NOMO-1 treated with DMSO at 0.1 percent for 48 hours (cell line): ENCODE data around the gene PLSCR1.
"Not testable (repeated sequence)": the region's sequence is repeated elsewhere in the genome, so short reads cannot be mapped to it uniquely, and the experiment has no call there.

Source experiments
- DNase-seq: peaks from one replicate; lab custom pipeline; 2025; ENCODE audit not compliant: unreplicated experiment; lab: John Stamatoyannopoulos, UW

PLSCR1 gene

GRCh38 chr3:146476094-146476740, 68.2 kb downstream of the PLSCR1 start:
- DNase-seq = no peak

- not testable (repeated sequence) for DNase-seq
Observed at GRCh38 chr3:146474976-146475375, 69.4 kb downstream of the PLSCR1 start.

- DNase-seq = no peak
Observed at GRCh38 chr3:146473726-146474125, 70.7 kb downstream of the PLSCR1 start.

GRCh38 chr3:146472611-146473010, 71.8 kb downstream of the PLSCR1 start:
- DNase-seq = no peak

GRCh38 chr3:146471012-146471411, 73.4 kb downstream of the PLSCR1 start:
- no peak for DNase-seq

- no peak for DNase-seq
Observed at GRCh38 chr3:146470425-146470990, 73.9 kb downstream of the PLSCR1 start.

- no peak for DNase-seq
Observed at GRCh38 chr3:146469150-146470017, 75.0 kb downstream of the PLSCR1 start, which contains the start of gene PLSCR2. Gene PLSCR2 (minus strand): TSS chr3:146469561. CDS start chr3:146459904, 9,657 bp downstream.

GRCh38 chr3:146468671-146469149, 75.7 kb downstream of the PLSCR1 start:
- no peak for DNase-seq

- no peak for DNase-seq
Observed at GRCh38 chr3:146468234-146468633, 76.2 kb downstream of the PLSCR1 start.

- DNase-seq = no peak
Observed at GRCh38 chr3:146466604-146467003, 77.8 kb downstream of the PLSCR1 start.

- DNase-seq = no peak
Observed at GRCh38 chr3:146465693-146466465, 78.5 kb downstream of the PLSCR1 start.
